OCI-LY1 (cell line): ENCODE data around the gene COG7.

ENCODE experiments used
- H2AFZ ChIP-seq: fragments of 200-600 bp; sonication (generic), shearing (Covaris generic); 2 replicates; pipeline ENCODE4 v1.6.0; 2014; ENCODE audit warnings: antibody characterized with exemption, mild to moderate bottlenecking, low read length
- H3F3A ChIP-seq: fragments of 200-600 bp; sonication (generic), shearing (Covaris generic); 2 replicates; pipeline ENCODE4 v1.6.0; 2014; ENCODE audit warnings: mild to moderate bottlenecking, antibody characterized with exemption, low read length, moderate library complexity; ENCODE audit not compliant: insufficient read depth
- H3K27ac ChIP-seq: fragments of 200-600 bp; sonication (generic); 2 replicates; pipeline ENCODE4 v1.5.1; 2014; ENCODE audit warnings: low read length, mixed run types, mild to moderate bottlenecking, low read depth; ENCODE audit not compliant: poor library complexity, severe bottlenecking
- H3K27me3 ChIP-seq: fragments of 200-600 bp; sonication (generic); 2 replicates; pipeline ENCODE4 v1.6.0; 2014; ENCODE audit warnings: antibody characterized with exemption, mild to moderate bottlenecking, low read length, moderate library complexity; ENCODE audit not compliant: insufficient read depth
- H3K36me3 ChIP-seq: fragments of 200-600 bp; sonication (generic); 2 replicates; pipeline ENCODE4 v1.6.1; 2014; ENCODE audit warnings: mild to moderate bottlenecking, antibody characterized with exemption, low read length, moderate library complexity, mixed read lengths; ENCODE audit not compliant: insufficient read depth
- H3K4me1 ChIP-seq: fragments of 200-600 bp; sonication (generic); 2 replicates; pipeline ENCODE4 v1.5.1; 2014; ENCODE audit warnings: mild to moderate bottlenecking, low read length, moderate library complexity; ENCODE audit not compliant: insufficient read depth, severe bottlenecking
- H3K4me2 ChIP-seq: fragments of 200-600 bp; sonication (generic), shearing (Covaris generic); 2 replicates; pipeline ENCODE4 v1.6.1; 2014; ENCODE audit warnings: low read length
- H3K4me3 ChIP-seq: fragments of 200-600 bp; sonication (generic); 2 replicates; pipeline ENCODE4 v1.5.1; 2014; ENCODE audit warnings: low read length, low read depth, mild to moderate bottlenecking, mixed read lengths; ENCODE audit not compliant: poor library complexity, severe bottlenecking
- H3K79me2 ChIP-seq: fragments of 200-600 bp; shearing (Covaris generic); 2 replicates; pipeline ENCODE4 v1.6.1; 2016; ENCODE audit warnings: mixed run types, low read length, mixed read lengths; ENCODE audit not compliant: insufficient read depth
- H3K9ac ChIP-seq: fragments of 200-600 bp; sonication (generic), shearing (Covaris generic); 2 replicates; pipeline ENCODE4 v1.6.1; 2014; ENCODE audit warnings: mild to moderate bottlenecking, low read length, mixed read lengths
- H3K9me2 ChIP-seq: fragments of 200-600 bp; sonication (generic), shearing (Covaris generic); 2 replicates; pipeline ENCODE4 v1.6.1; 2014; ENCODE audit warnings: low read depth, mild to moderate bottlenecking, low read length, mixed read lengths
- H3K9me3 ChIP-seq: fragments of 200-600 bp; shearing (Covaris generic); 2 replicates; pipeline ENCODE4 v1.6.1; 2014; ENCODE audit warnings: low read length, mixed read lengths
- H4K20me1 ChIP-seq: fragments of 200-600 bp; sonication (generic), shearing (Covaris generic); 2 replicates; pipeline ENCODE4 v1.6.0; 2016; ENCODE audit warnings: mild to moderate bottlenecking, low read length; ENCODE audit not compliant: insufficient read depth
- EZH2 ChIP-seq: fragments of 200-600 bp; sonication (generic), shearing (Covaris generic); IDR thresholded peaks from 2 replicates; pipeline ENCODE4 v1.8.0; 2017; ENCODE audit warnings: borderline replicate concordance, mixed run types, mild to moderate bottlenecking, antibody characterized with exemption, low read length, moderate library complexity, mixed read lengths
- TF ChIP-seq, protein P1 (sequence below): fragments of 200-600 bp; sonication (generic), shearing (Covaris generic); IDR thresholded peaks from 2 replicates; pipeline ENCODE4 v1.5.1; 2017; ENCODE audit warnings: mild to moderate bottlenecking, antibody characterized with exemption, low read length, moderate library complexity, mixed read lengths

The COG7 gene

DNA sequence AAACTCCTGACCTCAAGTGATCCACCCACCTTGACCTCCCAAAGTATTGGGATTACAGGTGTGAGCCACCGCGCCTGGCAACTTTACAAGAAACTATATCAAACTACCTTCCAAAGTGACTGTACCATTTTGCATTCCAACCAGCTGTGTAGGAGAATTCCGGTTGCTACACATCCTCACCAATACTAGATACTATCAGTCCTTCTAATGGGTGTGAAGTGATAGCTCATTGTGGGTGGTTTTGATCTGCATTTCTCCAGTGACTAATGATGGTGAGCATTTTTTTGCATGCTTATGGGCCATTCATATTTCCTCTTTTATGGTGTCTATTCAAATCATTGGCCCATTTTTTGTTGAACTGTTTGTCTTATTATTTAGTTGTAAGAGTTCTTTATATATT, 113.2 kb downstream of the COG7 start:
- Histone ChIP-seq H3K9me2 (no peaks in the 10 kb centered on the region), H3F3A (no peaks in the 10 kb centered on the region; the same call in 1 of the 2 replicates), H4K20me1 (no peaks in the 10 kb centered on the region), H3K27ac (no peak overlapping the region), H2AFZ (no peak overlapping the region), H3K4me2 (no peak overlapping the region), H3K79me2 (no peaks in the 10 kb centered on the region), H3K4me1 (peaks cover 32% of the 10 kb centered on the region), H3K27me3 (no peaks in the 10 kb centered on the region), H3K9me3 (peaks cover 5% of the 10 kb centered on the region), H3K36me3 (no peaks in the 10 kb centered on the region; the same call in 1 of the 2 replicates), H3K9ac (no peak overlapping the region), H3K4me3 (no peak overlapping the region)
- TF ChIP-seq EZH2: no peak
- TF ChIP-seq, protein P1, sequence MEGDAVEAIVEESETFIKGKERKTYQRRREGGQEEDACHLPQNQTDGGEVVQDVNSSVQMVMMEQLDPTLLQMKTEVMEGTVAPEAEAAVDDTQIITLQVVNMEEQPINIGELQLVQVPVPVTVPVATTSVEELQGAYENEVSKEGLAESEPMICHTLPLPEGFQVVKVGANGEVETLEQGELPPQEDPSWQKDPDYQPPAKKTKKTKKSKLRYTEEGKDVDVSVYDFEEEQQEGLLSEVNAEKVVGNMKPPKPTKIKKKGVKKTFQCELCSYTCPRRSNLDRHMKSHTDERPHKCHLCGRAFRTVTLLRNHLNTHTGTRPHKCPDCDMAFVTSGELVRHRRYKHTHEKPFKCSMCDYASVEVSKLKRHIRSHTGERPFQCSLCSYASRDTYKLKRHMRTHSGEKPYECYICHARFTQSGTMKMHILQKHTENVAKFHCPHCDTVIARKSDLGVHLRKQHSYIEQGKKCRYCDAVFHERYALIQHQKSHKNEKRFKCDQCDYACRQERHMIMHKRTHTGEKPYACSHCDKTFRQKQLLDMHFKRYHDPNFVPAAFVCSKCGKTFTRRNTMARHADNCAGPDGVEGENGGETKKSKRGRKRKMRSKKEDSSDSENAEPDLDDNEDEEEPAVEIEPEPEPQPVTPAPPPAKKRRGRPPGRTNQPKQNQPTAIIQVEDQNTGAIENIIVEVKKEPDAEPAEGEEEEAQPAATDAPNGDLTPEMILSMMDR: no peak
